ENCODE measurements around the gene ENOX2.
"Not testable (repeated sequence)": the region's sequence is repeated elsewhere in the genome, so short reads cannot be mapped to it uniquely, and the experiment has no call there.

Gene ENOX2

DNA sequence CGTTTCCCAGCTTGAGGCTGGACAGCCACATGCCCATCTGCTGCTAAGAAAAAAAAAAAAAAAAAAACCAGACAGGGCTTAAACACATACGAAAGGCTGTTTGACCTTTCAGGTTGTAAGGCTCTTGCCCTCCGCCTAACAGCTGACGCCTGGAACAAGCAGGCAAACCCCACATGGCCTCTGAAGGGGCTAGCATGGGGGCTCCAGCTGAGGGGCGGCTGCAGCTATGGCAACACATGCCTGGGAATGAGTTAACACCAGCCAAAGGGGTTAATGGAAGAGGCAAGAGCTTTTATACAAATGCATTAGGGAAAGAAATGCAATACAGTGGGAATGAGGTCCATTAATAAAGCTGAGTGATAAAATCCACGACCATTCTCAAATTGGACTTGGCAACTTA, 183.6 kb downstream of the ENOX2 start:
- TF ChIP-seq, protein P1, sequence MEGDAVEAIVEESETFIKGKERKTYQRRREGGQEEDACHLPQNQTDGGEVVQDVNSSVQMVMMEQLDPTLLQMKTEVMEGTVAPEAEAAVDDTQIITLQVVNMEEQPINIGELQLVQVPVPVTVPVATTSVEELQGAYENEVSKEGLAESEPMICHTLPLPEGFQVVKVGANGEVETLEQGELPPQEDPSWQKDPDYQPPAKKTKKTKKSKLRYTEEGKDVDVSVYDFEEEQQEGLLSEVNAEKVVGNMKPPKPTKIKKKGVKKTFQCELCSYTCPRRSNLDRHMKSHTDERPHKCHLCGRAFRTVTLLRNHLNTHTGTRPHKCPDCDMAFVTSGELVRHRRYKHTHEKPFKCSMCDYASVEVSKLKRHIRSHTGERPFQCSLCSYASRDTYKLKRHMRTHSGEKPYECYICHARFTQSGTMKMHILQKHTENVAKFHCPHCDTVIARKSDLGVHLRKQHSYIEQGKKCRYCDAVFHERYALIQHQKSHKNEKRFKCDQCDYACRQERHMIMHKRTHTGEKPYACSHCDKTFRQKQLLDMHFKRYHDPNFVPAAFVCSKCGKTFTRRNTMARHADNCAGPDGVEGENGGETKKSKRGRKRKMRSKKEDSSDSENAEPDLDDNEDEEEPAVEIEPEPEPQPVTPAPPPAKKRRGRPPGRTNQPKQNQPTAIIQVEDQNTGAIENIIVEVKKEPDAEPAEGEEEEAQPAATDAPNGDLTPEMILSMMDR (IDR thresholded peaks at IDR 0.05; ENCODE audit: low read depth, low read length, missing control alignments): no peak
- DNase-seq (ENCODE audit: extremely low read depth, low read depth): no peak
- no peak overlapping the region for H3K4me3 ChIP-seq (replicated peaks; ENCODE audit: low read depth, low read length)

- TF ChIP-seq, protein P1 (IDR thresholded peaks at IDR 0.05; ENCODE audit: low read depth, low read length, missing control alignments): no peak
- H3K4me3 ChIP-seq (replicated peaks; ENCODE audit: low read depth, low read length): no peak overlapping the region
- DNase-seq (ENCODE audit: extremely low read depth, low read depth): no peak
Observed at GRCh38 chrX:130718137-130718536, 184.9 kb downstream of the ENOX2 start.

DNA sequence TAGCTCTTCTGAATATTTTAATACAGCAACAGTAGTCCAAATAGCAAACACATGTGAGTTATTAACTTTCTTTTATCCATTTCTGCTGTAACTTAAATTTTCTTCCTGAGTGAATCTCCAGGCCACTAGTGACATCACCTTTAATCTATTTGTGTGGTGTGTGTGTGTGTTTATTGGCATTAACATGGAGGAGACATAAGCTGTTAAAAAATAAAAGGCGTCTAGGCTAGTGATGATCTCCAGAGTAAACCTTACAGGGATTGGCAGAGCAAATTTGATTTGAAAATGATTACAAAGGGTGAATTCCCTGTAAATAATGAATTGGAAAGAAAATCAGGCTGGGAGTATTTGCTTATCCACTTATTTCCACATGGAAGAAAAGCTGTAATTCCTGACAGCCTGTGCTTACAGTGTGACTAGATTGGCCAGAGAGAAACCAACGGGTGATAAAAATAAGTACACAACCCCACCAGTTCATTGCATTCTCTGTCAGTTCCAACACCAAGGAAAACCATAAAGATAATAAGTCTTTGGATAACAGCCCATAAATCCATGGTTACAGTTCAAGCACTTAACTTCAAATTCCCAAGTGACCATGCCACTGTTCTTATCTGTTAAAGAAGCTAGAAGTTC, 186.1 kb downstream of the ENOX2 start:
- no peak for DNase-seq (ENCODE audit: extremely low read depth, low read depth)
- no peak overlapping the region for H3K4me3 ChIP-seq (replicated peaks; ENCODE audit: low read depth, low read length)
- TF ChIP-seq, protein P1 (IDR thresholded peaks at IDR 0.05; ENCODE audit: low read depth, low read length, missing control alignments): no peak

- DNase-seq (ENCODE audit: extremely low read depth, low read depth): no peak
- TF ChIP-seq, protein P1 (IDR thresholded peaks at IDR 0.05; ENCODE audit: low read depth, low read length, missing control alignments): no peak
- no peak overlapping the region for H3K4me3 ChIP-seq (replicated peaks; ENCODE audit: low read depth, low read length)
Observed at GRCh38 chrX:130716346-130716745, 186.7 kb downstream of the ENOX2 start.

GRCh38 chrX:130715299-130715698, 187.7 kb downstream of the ENOX2 start:
- DNase-seq (ENCODE audit: extremely low read depth, low read depth): no peak
- TF ChIP-seq, protein P1 (IDR thresholded peaks at IDR 0.05; ENCODE audit: low read depth, low read length, missing control alignments): no peak
- no peak overlapping the region for H3K4me3 ChIP-seq (replicated peaks; ENCODE audit: low read depth, low read length)

GRCh38 chrX:130714665-130715064, 188.3 kb downstream of the ENOX2 start:
- H3K4me3 ChIP-seq (replicated peaks; ENCODE audit: low read depth, low read length): no peak overlapping the region
- no peak for DNase-seq (ENCODE audit: extremely low read depth, low read depth)
- TF ChIP-seq, protein P1 (IDR thresholded peaks at IDR 0.05; ENCODE audit: low read depth, low read length, missing control alignments): no peak

- DNase-seq (ENCODE audit: extremely low read depth, low read depth): no peak
- no peak overlapping the region for H3K4me3 ChIP-seq (replicated peaks; ENCODE audit: low read depth, low read length)
- TF ChIP-seq, protein P1 (IDR thresholded peaks at IDR 0.05; ENCODE audit: low read depth, low read length, missing control alignments): no peak
Observed at GRCh38 chrX:130714135-130714534, 188.9 kb downstream of the ENOX2 start.

DNA sequence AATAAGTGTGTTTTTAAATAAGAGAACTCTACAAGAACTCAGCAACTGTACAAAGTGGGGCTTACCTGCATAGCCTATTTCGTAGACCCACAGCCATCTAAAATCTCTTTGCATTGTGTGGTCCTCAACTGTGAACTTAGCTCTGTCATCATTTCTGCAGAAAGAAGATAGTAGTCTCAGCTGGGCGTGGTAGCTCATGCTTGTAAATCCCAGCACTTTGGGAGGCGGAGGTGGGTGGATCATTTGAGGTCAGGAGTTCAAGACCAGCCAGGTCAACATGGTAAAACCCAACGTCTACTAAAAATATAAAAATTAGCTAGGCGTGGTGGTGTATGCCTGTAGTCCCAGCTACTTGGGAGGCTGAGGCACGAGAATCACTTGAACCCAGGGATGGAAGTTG, 193.8 kb downstream of the ENOX2 start:
- not testable (repeated sequence) for DNase-seq (ENCODE audit: extremely low read depth, low read depth); H3K4me3 ChIP-seq (replicated peaks; ENCODE audit: low read depth, low read length)

Measured in HFF-Myc (cell line).